ENCODE measurements around the gene ST6GALNAC1.

ST6GALNAC1 gene

GRCh38 chr17:76672270-76672851, 28.8 kb upstream of the ST6GALNAC1 start:
- no peaks in the 10 kb centered on the region for H3K27me3 ChIP-seq (ENCODE audit: insufficient read depth, low read length)
- H3K9ac ChIP-seq (ENCODE audit: low read length): peak overlapping the region; percentile 86
- TF ChIP-seq, protein P1, sequence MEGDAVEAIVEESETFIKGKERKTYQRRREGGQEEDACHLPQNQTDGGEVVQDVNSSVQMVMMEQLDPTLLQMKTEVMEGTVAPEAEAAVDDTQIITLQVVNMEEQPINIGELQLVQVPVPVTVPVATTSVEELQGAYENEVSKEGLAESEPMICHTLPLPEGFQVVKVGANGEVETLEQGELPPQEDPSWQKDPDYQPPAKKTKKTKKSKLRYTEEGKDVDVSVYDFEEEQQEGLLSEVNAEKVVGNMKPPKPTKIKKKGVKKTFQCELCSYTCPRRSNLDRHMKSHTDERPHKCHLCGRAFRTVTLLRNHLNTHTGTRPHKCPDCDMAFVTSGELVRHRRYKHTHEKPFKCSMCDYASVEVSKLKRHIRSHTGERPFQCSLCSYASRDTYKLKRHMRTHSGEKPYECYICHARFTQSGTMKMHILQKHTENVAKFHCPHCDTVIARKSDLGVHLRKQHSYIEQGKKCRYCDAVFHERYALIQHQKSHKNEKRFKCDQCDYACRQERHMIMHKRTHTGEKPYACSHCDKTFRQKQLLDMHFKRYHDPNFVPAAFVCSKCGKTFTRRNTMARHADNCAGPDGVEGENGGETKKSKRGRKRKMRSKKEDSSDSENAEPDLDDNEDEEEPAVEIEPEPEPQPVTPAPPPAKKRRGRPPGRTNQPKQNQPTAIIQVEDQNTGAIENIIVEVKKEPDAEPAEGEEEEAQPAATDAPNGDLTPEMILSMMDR (IDR thresholded peaks at IDR 0.05; ENCODE audit: low read length): no peak
- TF ChIP-seq EZH2 (IDR thresholded peaks at IDR 0.05; ENCODE audit: borderline replicate concordance, low read length): no peak
- no peaks in the 10 kb centered on the region; the same call in 1 of the 2 replicates for H3K36me3 ChIP-seq (ENCODE audit: insufficient read depth, low read length)
- H3K4me1 ChIP-seq (ENCODE audit: insufficient read depth, low read length, severe bottlenecking): peaks cover 25% of the 10 kb centered on the region
- H3K4me2 ChIP-seq (ENCODE audit: low read length): peak overlapping the region; percentile 92
- no peaks in the 10 kb centered on the region for H3K9me2 ChIP-seq (ENCODE audit: low read depth, low read length)
- no peaks in the 10 kb centered on the region for H4K20me1 ChIP-seq (ENCODE audit: insufficient read depth, low read length)
- H3K27ac ChIP-seq (ENCODE audit: low read depth, low read length, poor library complexity, severe bottlenecking): peak overlapping the region; percentile 63
- H3K9me3 ChIP-seq (ENCODE audit: low read length): peaks cover 4% of the 10 kb centered on the region; the same call in 1 of the 2 replicates
- peak overlapping the region; percentile 14; the same call in 1 of the 2 replicates for H2AFZ ChIP-seq (ENCODE audit: low read length)
- peak overlapping the region; percentile 75 for H3K4me3 ChIP-seq (ENCODE audit: low read depth, low read length, poor library complexity, severe bottlenecking)
- H3F3A ChIP-seq (ENCODE audit: insufficient read depth, low read length): no peaks in the 10 kb centered on the region
- no peaks in the 10 kb centered on the region for H3K79me2 ChIP-seq (ENCODE audit: insufficient read depth, low read length)

DNA sequence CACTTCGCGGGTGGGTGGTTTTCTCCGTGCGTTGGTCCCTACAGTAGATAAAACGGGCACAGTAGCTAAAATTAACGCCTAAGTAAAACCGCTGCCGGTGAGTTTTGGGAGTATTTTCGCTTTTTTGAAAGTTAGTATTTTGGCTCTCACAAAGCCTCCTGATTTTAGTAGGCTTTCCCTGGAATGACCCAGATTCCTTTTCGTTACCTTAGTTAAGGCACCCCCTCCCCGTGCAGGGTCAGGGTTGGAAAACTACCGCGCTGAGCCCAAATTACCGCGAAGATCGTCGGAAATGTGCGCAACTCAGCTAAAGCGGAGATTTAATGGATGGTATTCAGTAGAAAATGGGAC, 28.3 kb upstream of the ST6GALNAC1 start:
- no peaks in the 10 kb centered on the region for H4K20me1 ChIP-seq (ENCODE audit: insufficient read depth, low read length)
- H3K4me2 ChIP-seq (ENCODE audit: low read length): peak overlapping the region; percentile 92
- peaks cover 4% of the 10 kb centered on the region; the same call in 1 of the 2 replicates for H3K9me3 ChIP-seq (ENCODE audit: low read length)
- H2AFZ ChIP-seq (ENCODE audit: low read length): peak overlapping the region; percentile 14; the same call in 1 of the 2 replicates
- H3K4me1 ChIP-seq (ENCODE audit: insufficient read depth, low read length, severe bottlenecking): peaks cover 25% of the 10 kb centered on the region
- H3K9ac ChIP-seq (ENCODE audit: low read length): peak overlapping the region; percentile 86
- H3K79me2 ChIP-seq (ENCODE audit: insufficient read depth, low read length): no peaks in the 10 kb centered on the region
- H3F3A ChIP-seq (ENCODE audit: insufficient read depth, low read length): no peaks in the 10 kb centered on the region
- no peaks in the 10 kb centered on the region for H3K27me3 ChIP-seq (ENCODE audit: insufficient read depth, low read length)
- H3K4me3 ChIP-seq (ENCODE audit: low read depth, low read length, poor library complexity, severe bottlenecking): peak overlapping the region; percentile 75
- H3K9me2 ChIP-seq (ENCODE audit: low read depth, low read length): no peaks in the 10 kb centered on the region
- TF ChIP-seq, protein P1 (IDR thresholded peaks at IDR 0.05; ENCODE audit: low read length): no peak
- TF ChIP-seq EZH2 (IDR thresholded peaks at IDR 0.05; ENCODE audit: borderline replicate concordance, low read length): no peak
- no peaks in the 10 kb centered on the region; the same call in 1 of the 2 replicates for H3K36me3 ChIP-seq (ENCODE audit: insufficient read depth, low read length)
- peak overlapping the region; percentile 63 for H3K27ac ChIP-seq (ENCODE audit: low read depth, low read length, poor library complexity, severe bottlenecking)

DNA sequence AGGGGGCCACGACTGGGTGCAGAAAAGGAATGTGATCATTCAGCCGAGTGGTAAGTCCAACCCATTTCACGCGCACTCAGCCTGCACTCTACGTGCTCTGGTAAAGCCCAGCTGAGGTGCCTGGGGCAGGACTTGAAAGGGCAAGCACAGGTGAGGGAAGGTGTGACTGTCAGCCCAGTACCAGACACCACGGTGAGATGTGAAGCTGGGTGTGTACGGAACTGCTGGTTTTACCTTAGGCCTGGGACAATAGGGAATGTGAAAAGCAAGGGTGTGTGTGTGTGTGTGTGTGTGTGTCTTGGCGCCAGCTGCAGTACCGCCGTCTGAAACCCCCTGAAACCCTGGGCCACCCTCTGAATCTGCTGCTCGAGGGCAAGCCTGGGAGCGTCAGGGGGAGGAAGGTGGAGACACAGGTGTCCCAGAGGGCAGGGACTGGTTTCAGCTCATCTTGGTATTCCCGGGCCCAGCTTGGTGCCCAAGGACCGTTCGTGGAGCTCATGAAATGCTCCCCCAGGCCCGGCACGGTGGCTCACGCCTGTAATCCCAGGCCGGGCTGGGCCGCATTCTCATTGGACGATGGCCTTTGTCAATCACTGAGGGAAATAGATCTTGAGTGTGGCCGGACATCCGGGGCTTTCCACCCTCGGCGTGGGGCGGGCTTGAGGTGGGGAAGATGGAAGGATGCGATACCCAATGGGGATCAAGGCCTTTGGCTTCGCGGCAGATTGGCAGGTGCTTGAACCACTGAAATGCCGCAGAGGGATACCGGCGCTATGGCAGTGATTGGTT, 27.8 kb upstream of the ST6GALNAC1 start:
- H3K9me3 ChIP-seq (ENCODE audit: low read length): peaks cover 4% of the 10 kb centered on the region; the same call in 1 of the 2 replicates
- no peaks in the 10 kb centered on the region; the same call in 1 of the 2 replicates for H3K36me3 ChIP-seq (ENCODE audit: insufficient read depth, low read length)
- TF ChIP-seq, protein P1 (IDR thresholded peaks at IDR 0.05; ENCODE audit: low read length): no peak
- no peak for TF ChIP-seq EZH2 (IDR thresholded peaks at IDR 0.05; ENCODE audit: borderline replicate concordance, low read length)
- no peaks in the 10 kb centered on the region for H3F3A ChIP-seq (ENCODE audit: insufficient read depth, low read length)
- no peaks in the 10 kb centered on the region for H4K20me1 ChIP-seq (ENCODE audit: insufficient read depth, low read length)
- H3K27me3 ChIP-seq (ENCODE audit: insufficient read depth, low read length): no peaks in the 10 kb centered on the region
- no peaks in the 10 kb centered on the region for H3K79me2 ChIP-seq (ENCODE audit: insufficient read depth, low read length)
- peak overlapping the region; percentile 71 for H3K27ac ChIP-seq (ENCODE audit: low read depth, low read length, poor library complexity, severe bottlenecking)
- H3K4me2 ChIP-seq (ENCODE audit: low read length): peak overlapping the region; percentile 74
- H3K4me1 ChIP-seq (ENCODE audit: insufficient read depth, low read length, severe bottlenecking): peaks cover 25% of the 10 kb centered on the region
- H3K4me3 ChIP-seq (ENCODE audit: low read depth, low read length, poor library complexity, severe bottlenecking): peak overlapping the region; percentile 75
- H3K9ac ChIP-seq (ENCODE audit: low read length): peak overlapping the region; percentile 86
- no peaks in the 10 kb centered on the region for H3K9me2 ChIP-seq (ENCODE audit: low read depth, low read length)
- H2AFZ ChIP-seq (ENCODE audit: low read length): peak overlapping the region; percentile 47; the same call in 1 of the 2 replicates

Data from OCI-LY1 (cell line).